Keratinocyte (primary cell): ENCODE results near the gene HERPUD1. TPM values are rescaled to one million over a fixed set of nuclear protein-coding genes. Genes with fewer than 3 reads are reported as not detected.

Experiments used
- DNase-seq: peaks from one replicate; pipeline ENCODE4 v3.0.0-alpha.2; 2011; ENCODE audit warnings: low read depth, missing footprints, low spot score
- FAIRE-seq: peaks from 2 replicates; lab custom pipeline; 2011; peaks lifted over from hg19 to GRCh38; lab: Jason Lieb, UNC
- H2AFZ ChIP-seq: 2 replicates; pipeline ENCODE4 v1.6.0; 2012; ENCODE audit warnings: low read length, control low read depth, inconsistent platforms; ENCODE audit not compliant: control insufficient read depth
- H3K27ac ChIP-seq: 2 replicates; pipeline ENCODE4 v1.5.1; 2011; ENCODE audit warnings: low read length; ENCODE audit not compliant: control insufficient read depth, insufficient read depth
- H3K27me3 ChIP-seq: 3 replicates; pipeline ENCODE4 v1.6.0; 2011; ENCODE audit warnings: low read length; ENCODE audit not compliant: control insufficient read depth, insufficient read depth; ENCODE audit errors: extremely low read depth
- H3K36me3 ChIP-seq, 2 experiments: 2 replicates in 1 of 2; 3 replicates in 1 of 2; pipeline ENCODE4 v1.5.1; 2011; ENCODE audit warnings: low read length in 2 of 2, mild to moderate bottlenecking in 1 of 2; ENCODE audit not compliant: control insufficient read depth in 2 of 2, insufficient read depth in 2 of 2; ENCODE audit errors: extremely low read depth in 1 of 2
- H3K4me1 ChIP-seq: 3 replicates; pipeline ENCODE4 v1.5.1; 2011; ENCODE audit warnings: low read length; ENCODE audit not compliant: control insufficient read depth, insufficient read depth; ENCODE audit errors: extremely low read depth
- H3K4me2 ChIP-seq: 3 replicates; pipeline ENCODE4 v1.6.0; 2011; ENCODE audit warnings: low read depth, low read length; ENCODE audit not compliant: control insufficient read depth, insufficient read depth; ENCODE audit errors: extremely low read depth
- H3K4me3 ChIP-seq, 3 experiments: fragments of 200-600 bp in 1 of 3; sonication (generic) in 1 of 3; 2 replicates in 2 of 3; 3 replicates in 1 of 3; pipeline ENCODE4 v1.5.1; 2011 to 2016; ENCODE audit warnings: low read length in 3 of 3, mild to moderate bottlenecking in 3 of 3, control low read depth in 2 of 3, inconsistent platforms in 1 of 3, low read depth in 1 of 3, mixed read lengths in 1 of 3, mixed run types in 1 of 3, moderate library complexity in 1 of 3; ENCODE audit not compliant: control insufficient read depth in 2 of 3, insufficient read depth in 2 of 3; ENCODE audit errors: extremely low read depth in 1 of 3
- H3K79me2 ChIP-seq: 2 replicates; pipeline ENCODE4 v1.6.0; 2012; ENCODE audit warnings: low read length; ENCODE audit not compliant: control insufficient read depth, insufficient read depth
- H3K9ac ChIP-seq: 3 replicates; pipeline ENCODE4 v1.6.0; 2011; ENCODE audit warnings: low read length; ENCODE audit not compliant: control insufficient read depth, insufficient read depth; ENCODE audit errors: extremely low read depth
- H3K9me1 ChIP-seq: 3 replicates; pipeline ENCODE4 v1.6.0; 2011; ENCODE audit warnings: low read length; ENCODE audit not compliant: control insufficient read depth, insufficient read depth; ENCODE audit errors: extremely low read depth
- H3K9me3 ChIP-seq: 2 replicates; pipeline ENCODE4 v1.5.1; 2012; ENCODE audit warnings: low read depth, low read length; ENCODE audit not compliant: control insufficient read depth
- H4K20me1 ChIP-seq: 3 replicates; pipeline ENCODE4 v1.6.0; 2011; ENCODE audit warnings: low read length; ENCODE audit not compliant: control insufficient read depth, insufficient read depth; ENCODE audit errors: extremely low read depth
- EZH2 ChIP-seq: IDR thresholded peaks from one replicate; pipeline ENCODE4 v1.6.1; 2012; ENCODE audit warnings: inconsistent platforms, mild to moderate bottlenecking, low read length, moderate library complexity
- dilution Hi-C: fragments of 300-500 bp; cut with MboI; formaldehyde crosslinking; loops from one replicate; pipeline ENCODE4 v1.7.0; 2020; ENCODE audit warnings: low sequenced_read_pairs; ENCODE audit not compliant: extremely low pct_ligation_motif_present
- polyA plus RNA-seq, 5 experiments: library from polyadenylated mRNA; depleted of rRNA in 3 of 5; stranded (reverse) in 3 of 5; stranded (forward) in 1 of 5; unstranded in 1 of 5; fragments of >200 nt; gene quantifications; 1 replicate in 1 of 5; 2 replicates in 3 of 5; 3 replicates in 1 of 5; pipeline versions ENCODE4 v1.2.1 to v1.2.3, GENCODE V29; 2011 to 2012; ENCODE audit warnings: missing spikeins in 2 of 5, low read depth in 1 of 5, low replicate concordance in 1 of 5
- TF ChIP-seq, protein P1 (sequence below), 3 experiments: IDR thresholded peaks in 1 of 3; conservative IDR thresholded peaks in 1 of 3; optimal IDR thresholded peaks in 1 of 3; 2 replicates in 2 of 3; 3 replicates in 1 of 3; pipeline versions ENCODE3 to v1.5.1; 2011; ENCODE audit warnings: low read length in 3 of 3, mild to moderate bottlenecking in 3 of 3, moderate library complexity in 2 of 3, control low read depth in 1 of 3, inconsistent platforms in 1 of 3; ENCODE audit not compliant: insufficient read depth in 2 of 3; ENCODE audit errors: extremely low read depth in 1 of 3

Gene HERPUD1
- polyA plus RNA-seq, 1 donor (not counting 4 experiments of a cell fraction or from before 2014, with no cell fraction given) = 183 TPM

GRCh38 chr16:56953006-56953405 is 21.1 kb downstream of the HERPUD1 start:
- H4K20me1 ChIP-seq = no peaks in the 10 kb centered on the region
- no peak overlapping the region for H2AFZ ChIP-seq
- TF ChIP-seq, protein P1, sequence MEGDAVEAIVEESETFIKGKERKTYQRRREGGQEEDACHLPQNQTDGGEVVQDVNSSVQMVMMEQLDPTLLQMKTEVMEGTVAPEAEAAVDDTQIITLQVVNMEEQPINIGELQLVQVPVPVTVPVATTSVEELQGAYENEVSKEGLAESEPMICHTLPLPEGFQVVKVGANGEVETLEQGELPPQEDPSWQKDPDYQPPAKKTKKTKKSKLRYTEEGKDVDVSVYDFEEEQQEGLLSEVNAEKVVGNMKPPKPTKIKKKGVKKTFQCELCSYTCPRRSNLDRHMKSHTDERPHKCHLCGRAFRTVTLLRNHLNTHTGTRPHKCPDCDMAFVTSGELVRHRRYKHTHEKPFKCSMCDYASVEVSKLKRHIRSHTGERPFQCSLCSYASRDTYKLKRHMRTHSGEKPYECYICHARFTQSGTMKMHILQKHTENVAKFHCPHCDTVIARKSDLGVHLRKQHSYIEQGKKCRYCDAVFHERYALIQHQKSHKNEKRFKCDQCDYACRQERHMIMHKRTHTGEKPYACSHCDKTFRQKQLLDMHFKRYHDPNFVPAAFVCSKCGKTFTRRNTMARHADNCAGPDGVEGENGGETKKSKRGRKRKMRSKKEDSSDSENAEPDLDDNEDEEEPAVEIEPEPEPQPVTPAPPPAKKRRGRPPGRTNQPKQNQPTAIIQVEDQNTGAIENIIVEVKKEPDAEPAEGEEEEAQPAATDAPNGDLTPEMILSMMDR (optimal IDR thresholded peaks at IDR 0.05 in 1 of 3, IDR thresholded peaks at IDR 0.05 in 1 of 3, conservative IDR thresholded peaks at IDR 0.05 in 1 of 3; ENCODE audit: extremely low read depth in 1 of 3, insufficient read depth in 2 of 3, low read length in 3 of 3) = no peak
- TF ChIP-seq EZH2 = no peak
- no peaks in the 10 kb centered on the region for H3K27me3 ChIP-seq
- no peaks in the 10 kb centered on the region for H3K36me3 ChIP-seq
- H3K27ac ChIP-seq = no peak overlapping the region
- FAIRE-seq (no peak), DNase-seq (no peak)
- no peaks in the 10 kb centered on the region for H3K9me1 ChIP-seq
- no peaks in the 10 kb centered on the region for H3K4me1 ChIP-seq
- H3K4me3 ChIP-seq = no peak overlapping the region
- H3K9ac ChIP-seq = no peak overlapping the region
- no peak overlapping the region for H3K4me2 ChIP-seq
- no peaks in the 10 kb centered on the region for H3K79me2 ChIP-seq
- no peaks in the 10 kb centered on the region for H3K9me3 ChIP-seq
- dilution Hi-C loops = no loop called here

DNA sequence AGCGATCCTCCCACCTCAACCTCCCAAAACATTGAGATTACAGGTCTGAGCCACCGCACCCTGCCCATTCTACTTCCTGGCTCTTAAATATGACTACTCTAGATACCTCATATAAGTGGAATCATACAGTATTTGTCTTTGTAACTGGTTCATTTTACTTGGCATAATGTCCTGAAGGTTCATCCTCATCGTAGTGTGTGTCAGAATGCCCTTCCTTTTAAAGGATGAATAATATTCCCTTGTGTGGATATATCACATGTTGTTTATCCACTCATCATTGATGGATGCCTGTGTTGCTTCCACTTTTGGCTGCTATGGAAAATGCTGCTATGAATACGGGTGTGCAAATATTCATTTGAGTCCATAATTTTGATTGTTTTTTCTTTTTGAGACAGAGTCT is 24.1 kb downstream of the HERPUD1 start:
- Histone ChIP-seq H3K27ac (no peak overlapping the region), H3K9ac (no peak overlapping the region), H3K36me3 (no peaks in the 10 kb centered on the region), H3K4me1 (no peaks in the 10 kb centered on the region), H4K20me1 (no peaks in the 10 kb centered on the region), H3K27me3 (no peaks in the 10 kb centered on the region), H2AFZ (no peak overlapping the region), H3K9me1 (no peaks in the 10 kb centered on the region), H3K4me3 (no peak overlapping the region), H3K79me2 (no peaks in the 10 kb centered on the region), H3K4me2 (no peak overlapping the region), H3K9me3 (no peaks in the 10 kb centered on the region)
- FAIRE-seq (no peak), DNase-seq (no peak)
- dilution Hi-C loops = no loop called here
- no peak for TF ChIP-seq EZH2
- TF ChIP-seq, protein P1 (optimal IDR thresholded peaks at IDR 0.05 in 1 of 3, IDR thresholded peaks at IDR 0.05 in 1 of 3, conservative IDR thresholded peaks at IDR 0.05 in 1 of 3; ENCODE audit: extremely low read depth in 1 of 3, insufficient read depth in 2 of 3, low read length in 3 of 3) = no peak
